NT2/D1 (cell line): Measurements from ENCODE around the gene LIPC.

Experiments
- SUZ12 ChIP-seq: IDR thresholded peaks from 2 replicates; pipeline ENCODE4 v1.6.1; 2011; ENCODE audit not compliant: insufficient read length, insufficient read depth; ENCODE audit errors: extremely low read depth
- YY1 ChIP-seq: IDR thresholded peaks from 2 replicates; pipeline ENCODE4 v1.6.1; 2011; ENCODE audit not compliant: insufficient read length, insufficient read depth
- ZNF274 ChIP-seq: IDR thresholded peaks from 2 replicates; pipeline ENCODE4 v1.6.1; 2011; ENCODE audit warnings: mild to moderate bottlenecking, low read depth, low read length

- TF ChIP-seq SUZ12 (no peak), ZNF274 (no peak), YY1 (no peak)
Observed at GRCh38 chr15:58534556-58534955, 102.8 kb downstream of the LIPC start.
